Immature natural killer cell (primary cell): ENCODE measurements around the gene FGF14. TPM values are rescaled to one million over a fixed set of nuclear protein-coding genes. Genes with fewer than 3 reads are reported as not detected.

Experiments used
- DNase-seq, 3 donors: peaks; one replicate each; pipeline ENCODE4 v3.0.0; 2022; ENCODE audit warnings: mixed read lengths in 1 of 3
- H3K27ac Mint-ChIP-seq, 6 donors: one replicate each; pipeline ENCODE4 v1.8.0; 2020; ENCODE audit warnings: mixed read lengths in 6 of 6, mild to moderate bottlenecking in 5 of 6, inconsistent platforms in 4 of 6, moderate library complexity in 3 of 6
- H3K27me3 Mint-ChIP-seq, 3 donors: one replicate each; pipeline ENCODE4 v1.8.0; 2020 to 2021; ENCODE audit warnings: low read depth in 3 of 3, mild to moderate bottlenecking in 3 of 3, mixed read lengths in 3 of 3, moderate library complexity in 3 of 3, inconsistent platforms in 1 of 3
- H3K36me3 Mint-ChIP-seq, 3 donors: one replicate each; pipeline ENCODE4 v1.8.0; 2020; ENCODE audit warnings: mixed read lengths in 3 of 3, inconsistent platforms in 2 of 3, mild to moderate bottlenecking in 2 of 3
- H3K4me1 Mint-ChIP-seq, 2 donors: one replicate each; pipeline ENCODE4 v1.8.0; 2020; ENCODE audit warnings: inconsistent platforms in 2 of 2, mild to moderate bottlenecking in 2 of 2, mixed read lengths in 2 of 2, moderate library complexity in 1 of 2
- H3K4me3 Mint-ChIP-seq, 5 donors: one replicate each; pipeline ENCODE4 v1.8.0; 2020; ENCODE audit warnings: mild to moderate bottlenecking in 5 of 5, mixed read lengths in 5 of 5, inconsistent platforms in 3 of 5, moderate library complexity in 3 of 5
- H3K9me3 Mint-ChIP-seq, 6 donors: one replicate each; pipeline ENCODE4 v1.8.0; 2020; ENCODE audit warnings: mild to moderate bottlenecking in 6 of 6, mixed read lengths in 6 of 6, inconsistent platforms in 4 of 6, moderate library complexity in 3 of 6
- polyA plus RNA-seq, 3 donors: library from polyadenylated mRNA; unstranded; fragments of 300-500 nt; fragmentation: Illumina TruSeq; gene quantifications; one replicate each; pipeline ENCODE4 v1.2.3, GENCODE V29; 2021

The FGF14 gene
- polyA plus RNA-seq, 3 donors from 2014 or later: not detected

DNA sequence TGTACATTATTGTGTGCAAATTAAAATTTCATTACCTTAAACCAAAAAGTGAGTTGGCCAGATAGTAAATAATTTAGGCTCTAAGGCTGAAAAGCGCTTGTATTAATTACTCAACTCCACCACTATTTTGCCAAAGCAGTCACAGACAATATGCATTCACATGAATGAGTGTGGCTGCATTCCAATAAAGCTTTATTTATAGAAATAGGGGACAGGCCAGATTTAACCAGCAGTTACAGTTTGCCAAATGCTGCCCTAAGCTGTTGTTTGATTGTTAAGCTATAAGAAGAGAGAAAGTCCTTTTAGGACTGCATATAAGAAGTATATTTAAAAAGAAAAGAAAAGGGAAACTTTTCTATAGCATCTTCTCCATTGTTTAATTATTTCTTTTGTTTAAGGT, 606.8 kb downstream of the FGF14 start:
- Mint-ChIP-seq H3K27me3 (peaks cover 0 to 3% (median 0%) of the 10 kb centered on the region in 3 donors), H3K9me3 (peaks cover 0 to 12% (median 0%) of the 10 kb centered on the region in 6 donors), H3K4me3 (no peak overlapping the region), H3K27ac (no peak overlapping the region), H3K36me3 (no peaks in the 10 kb centered on the region), H3K4me1 (no peaks in the 10 kb centered on the region)
- DNase-seq: no peak

DNA sequence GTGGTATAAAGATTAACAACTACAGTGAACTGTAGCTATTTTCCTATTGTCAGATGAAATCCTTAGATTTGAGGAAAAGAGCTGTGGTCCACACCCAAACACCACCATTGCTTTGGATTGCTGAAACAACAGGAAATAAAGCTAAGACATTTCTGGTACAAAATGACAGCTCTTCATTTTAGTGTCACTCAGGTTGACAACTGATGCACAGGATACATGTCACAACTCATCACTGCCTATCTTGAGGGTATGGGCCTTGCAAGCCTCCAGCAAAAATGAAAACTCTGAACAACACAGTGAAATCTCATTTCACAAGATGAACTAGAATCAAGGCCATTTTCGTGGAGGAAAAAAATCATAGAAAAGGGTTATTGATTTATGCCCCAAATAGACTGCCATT, 609.7 kb downstream of the FGF14 start:
- H3K4me3 Mint-ChIP-seq: no peak overlapping the region
- no peaks in the 10 kb centered on the region for H3K4me1 Mint-ChIP-seq
- no peak overlapping the region for H3K27ac Mint-ChIP-seq
- H3K9me3 Mint-ChIP-seq: peaks cover 0 to 4% (median under 1%) of the 10 kb centered on the region in 6 donors
- H3K36me3 Mint-ChIP-seq: no peaks in the 10 kb centered on the region
- H3K27me3 Mint-ChIP-seq: peaks cover 0 to 1% (median 0%) of the 10 kb centered on the region in 3 donors
- DNase-seq: no peak

DNA sequence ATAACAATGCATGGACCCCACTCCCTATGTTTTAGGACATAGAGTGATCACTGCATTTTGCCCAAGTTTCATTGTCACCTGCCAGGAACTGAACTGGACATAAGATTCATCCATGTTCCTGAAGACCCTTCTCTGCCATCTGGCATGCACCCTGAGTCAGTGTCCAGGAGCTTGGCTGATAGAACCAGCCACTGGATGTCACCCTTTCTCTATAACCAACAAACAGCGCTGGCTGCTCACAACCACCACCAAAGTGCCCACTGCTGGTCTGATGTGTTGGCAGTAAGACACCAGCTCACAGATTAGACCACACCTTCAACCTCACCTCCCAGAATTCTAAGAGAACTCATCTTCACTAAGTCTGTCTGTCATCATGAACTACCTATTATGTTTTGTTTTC, 616.0 kb downstream of the FGF14 start:
- Mint-ChIP-seq H3K27me3 (peaks cover 0 to 6% (median under 1%) of the 10 kb centered on the region in 3 donors), H3K36me3 (no peaks in the 10 kb centered on the region), H3K4me3 (no peak overlapping the region), H3K4me1 (no peaks in the 10 kb centered on the region), H3K9me3 (peaks cover 0 to 3% (median 1%) of the 10 kb centered on the region in 6 donors), H3K27ac (no peak overlapping the region)
- no peak for DNase-seq

DNA sequence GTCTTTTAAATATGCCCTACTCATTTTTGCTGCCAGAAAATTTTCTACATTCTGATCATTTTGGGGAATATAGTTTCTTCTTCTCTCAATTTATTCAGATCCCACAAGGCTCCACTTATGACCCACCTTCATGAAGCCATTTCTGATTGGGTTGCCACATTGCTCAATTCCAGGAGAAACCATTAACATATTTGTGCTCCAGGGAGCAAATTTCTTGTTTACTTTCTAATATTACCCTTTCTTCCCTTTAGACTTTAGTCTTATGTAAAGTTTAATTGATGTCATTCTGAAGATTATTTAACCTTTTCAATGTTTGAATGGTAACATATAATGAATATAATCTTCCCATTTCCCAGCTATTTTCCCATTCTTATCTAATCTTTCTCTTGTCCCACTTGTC, 617.5 kb downstream of the FGF14 start:
- peaks cover 0 to 6% (median 2%) of the 10 kb centered on the region in 3 donors for H3K27me3 Mint-ChIP-seq
- no peak for DNase-seq
- H3K36me3 Mint-ChIP-seq: no peaks in the 10 kb centered on the region
- H3K4me1 Mint-ChIP-seq: no peaks in the 10 kb centered on the region
- peaks cover 0 to 3% (median 1%) of the 10 kb centered on the region in 6 donors for H3K9me3 Mint-ChIP-seq
- no peak overlapping the region for H3K4me3 Mint-ChIP-seq
- H3K27ac Mint-ChIP-seq: no peak overlapping the region

DNA sequence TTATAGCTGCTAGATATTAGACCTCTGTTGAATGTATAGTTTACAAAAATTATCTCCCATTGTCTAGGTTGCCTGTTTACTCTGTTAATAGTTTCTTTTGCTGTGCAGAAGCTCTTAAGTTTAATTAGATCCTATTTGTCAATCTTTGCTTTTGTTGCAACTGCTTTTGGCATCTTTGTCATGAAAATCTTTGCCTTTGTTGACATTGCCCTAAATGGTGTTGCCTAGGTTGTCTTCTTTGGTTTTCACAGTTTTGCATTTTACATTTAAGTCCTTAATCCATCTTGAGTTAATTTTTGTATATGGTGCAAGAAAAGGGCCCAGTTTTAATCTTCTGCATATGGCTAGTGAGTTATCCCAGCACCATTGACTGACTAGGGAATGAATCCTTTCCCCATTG, 618.3 kb downstream of the FGF14 start:
- Mint-ChIP-seq H3K9me3 (peaks cover 0 to 3% (median 1%) of the 10 kb centered on the region in 6 donors), H3K27ac (no peak overlapping the region), H3K36me3 (no peaks in the 10 kb centered on the region), H3K4me3 (no peak overlapping the region), H3K27me3 (peaks cover 0 to 6% (median 2%) of the 10 kb centered on the region in 3 donors), H3K4me1 (no peaks in the 10 kb centered on the region)
- DNase-seq: no peak

DNA sequence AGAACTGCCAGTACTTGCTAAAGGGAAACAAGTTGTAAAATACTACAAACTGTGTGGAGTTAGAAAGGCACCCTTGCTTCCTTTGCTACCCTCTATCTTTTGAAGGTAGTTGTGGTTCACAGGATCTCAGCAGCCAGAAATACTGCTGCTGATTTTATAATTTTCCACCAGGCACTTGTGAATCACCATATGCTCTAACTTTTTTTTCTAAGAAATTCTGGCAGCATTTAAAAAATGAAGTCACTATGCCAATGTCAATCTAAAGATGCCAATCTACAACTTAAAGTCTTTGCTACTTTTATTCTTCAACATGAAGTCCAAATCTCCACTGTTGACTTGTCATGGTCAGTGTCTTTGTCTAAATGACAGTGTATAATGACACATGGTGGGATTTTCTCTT, 621.6 kb downstream of the FGF14 start:
- Mint-ChIP-seq H3K27ac (no peak overlapping the region), H3K9me3 (peaks cover 0 to 4% (median 1%) of the 10 kb centered on the region in 6 donors), H3K4me3 (no peak overlapping the region)

DNA sequence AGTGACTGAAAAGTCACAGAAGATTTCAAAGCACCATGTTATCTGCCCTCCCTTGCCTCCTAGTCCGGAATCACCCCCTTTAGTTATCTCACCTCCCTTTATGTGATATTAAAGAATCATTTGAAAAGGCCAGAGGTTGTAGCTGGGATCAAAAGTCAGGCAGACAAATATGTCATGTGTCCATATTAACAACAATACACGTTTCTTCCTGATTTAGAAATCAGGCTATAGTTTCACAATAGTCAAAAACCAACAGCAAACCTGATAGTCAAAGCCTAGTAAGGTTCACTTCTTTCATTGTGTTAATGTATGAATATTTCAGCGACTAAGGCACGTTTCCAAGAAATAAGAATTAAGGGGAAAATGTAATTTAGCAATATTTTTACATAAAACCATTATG, 622.7 kb downstream of the FGF14 start:
- H3K4me3 Mint-ChIP-seq: no peak overlapping the region
- H3K4me1 Mint-ChIP-seq: no peaks in the 10 kb centered on the region
- H3K27ac Mint-ChIP-seq: no peak overlapping the region
- no peak for DNase-seq
- no peaks in the 10 kb centered on the region for H3K36me3 Mint-ChIP-seq
- H3K27me3 Mint-ChIP-seq: peaks cover 2 to 6% (median 2%) of the 10 kb centered on the region in 3 donors
- H3K9me3 Mint-ChIP-seq: peaks cover 0 to 4% (median 0%) of the 10 kb centered on the region in 6 donors

More for the DNA sequence above, 621.6 kb downstream of the FGF14 start:
- no peak for DNase-seq
- Mint-ChIP-seq H3K36me3 (no peaks in the 10 kb centered on the region), H3K27me3 (peaks cover 2 to 6% (median 2%) of the 10 kb centered on the region in 3 donors), H3K4me1 (no peaks in the 10 kb centered on the region)

DNA sequence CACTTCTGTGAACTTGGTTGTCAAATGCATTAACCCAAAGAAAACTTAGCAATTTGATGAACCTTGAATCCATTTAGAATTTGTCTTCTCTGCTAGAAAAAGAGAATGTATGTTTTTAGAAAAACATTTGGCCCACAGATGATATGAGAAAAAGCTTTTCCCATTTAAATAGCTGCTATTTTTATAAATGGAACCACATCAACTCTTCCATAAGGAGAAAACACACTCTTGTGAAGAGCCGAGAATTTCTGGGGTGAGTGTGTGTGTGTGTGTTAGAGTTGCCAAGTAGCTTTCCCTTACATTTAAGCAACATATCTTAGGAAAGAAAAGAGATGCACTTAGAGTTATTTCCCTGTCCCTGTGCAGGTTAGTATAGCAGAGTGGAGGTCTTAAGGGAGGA, 626.6 kb downstream of the FGF14 start:
- Mint-ChIP-seq H3K9me3 (peaks cover 0 to 4% (median under 1%) of the 10 kb centered on the region in 6 donors), H3K4me3 (no peak overlapping the region), H3K27ac (no peak overlapping the region), H3K36me3 (no peaks in the 10 kb centered on the region), H3K4me1 (no peaks in the 10 kb centered on the region), H3K27me3 (peaks cover 0 to 2% (median 0%) of the 10 kb centered on the region in 3 donors)
- no peak for DNase-seq

DNA sequence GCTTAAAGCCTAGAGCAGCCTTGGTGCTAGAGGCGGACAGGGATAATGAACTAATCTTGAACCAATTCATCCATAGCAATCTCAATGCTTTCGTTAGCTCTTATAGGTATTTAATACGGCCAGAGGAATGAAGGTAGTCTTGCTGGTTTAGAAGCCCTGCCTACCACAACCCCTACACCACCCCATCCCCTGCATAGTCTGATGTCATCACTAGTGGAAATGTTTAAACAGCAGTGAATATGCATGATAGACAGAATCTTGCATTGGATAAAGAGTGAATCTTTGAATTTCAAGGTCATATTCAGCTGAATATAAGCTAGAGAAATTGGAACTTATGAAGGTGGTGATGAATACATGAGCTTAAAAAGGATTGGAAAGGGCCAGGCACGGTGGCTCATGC, 627.5 kb downstream of the FGF14 start:
- DNase-seq: no peak
- Mint-ChIP-seq H3K4me1 (no peaks in the 10 kb centered on the region), H3K4me3 (no peak overlapping the region), H3K27ac (no peak overlapping the region), H3K27me3 (peaks cover 0 to 2% (median 0%) of the 10 kb centered on the region in 3 donors), H3K9me3 (peaks cover 0 to 4% (median 2%) of the 10 kb centered on the region in 6 donors), H3K36me3 (no peaks in the 10 kb centered on the region)

DNA sequence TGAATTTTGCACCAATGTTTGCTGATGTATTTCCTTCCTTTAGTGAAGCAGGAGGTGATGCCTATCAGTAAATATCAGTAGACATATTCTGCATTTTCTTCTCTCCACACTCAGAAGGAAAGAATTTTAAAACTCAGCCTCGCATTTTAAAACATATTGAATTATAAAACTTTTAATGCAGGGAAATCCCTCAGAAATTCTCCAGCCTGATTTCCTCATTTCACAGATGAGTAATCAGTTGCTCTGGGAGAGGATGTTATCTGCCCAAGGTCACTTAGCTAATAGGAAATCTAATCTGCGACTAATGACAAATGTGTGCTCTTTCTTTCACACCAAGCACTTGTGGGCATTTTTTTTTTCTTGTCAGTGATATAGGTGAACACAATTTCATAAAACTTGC, 628.8 kb downstream of the FGF14 start:
- no peak for DNase-seq
- Mint-ChIP-seq H3K36me3 (no peaks in the 10 kb centered on the region), H3K4me1 (no peaks in the 10 kb centered on the region), H3K4me3 (no peak overlapping the region), H3K27me3 (no peaks in the 10 kb centered on the region), H3K27ac (no peak overlapping the region), H3K9me3 (peaks cover 0 to 7% (median under 1%) of the 10 kb centered on the region in 6 donors)

DNA sequence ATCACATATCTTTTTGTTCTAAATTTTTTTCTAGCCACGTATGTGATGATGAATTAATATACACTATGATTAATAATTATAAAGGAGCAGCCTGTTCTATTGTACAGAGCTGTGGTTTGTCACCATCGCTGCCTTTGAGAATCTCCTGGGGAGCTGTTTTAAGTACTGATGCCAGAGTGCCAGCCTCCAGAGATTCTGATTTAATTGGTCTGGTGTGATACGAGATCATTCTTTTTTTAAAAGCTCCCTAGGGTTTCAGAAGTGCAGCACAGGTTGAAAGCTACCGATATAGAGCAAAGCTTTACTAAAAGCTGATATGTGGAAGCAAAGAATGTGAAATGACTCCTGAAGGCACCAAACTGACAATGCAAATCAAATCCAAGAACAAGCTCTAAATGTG, 634.7 kb downstream of the FGF14 start:
- no peak overlapping the region for H3K4me3 Mint-ChIP-seq
- H3K27ac Mint-ChIP-seq: no peak overlapping the region
- no peaks in the 10 kb centered on the region for H3K36me3 Mint-ChIP-seq
- H3K9me3 Mint-ChIP-seq: peaks cover 0 to 7% (median 0%) of the 10 kb centered on the region in 6 donors
- H3K27me3 Mint-ChIP-seq: peaks cover 0 to 4% (median 1%) of the 10 kb centered on the region in 3 donors
- H3K4me1 Mint-ChIP-seq: no peaks in the 10 kb centered on the region
- DNase-seq: no peak

DNA sequence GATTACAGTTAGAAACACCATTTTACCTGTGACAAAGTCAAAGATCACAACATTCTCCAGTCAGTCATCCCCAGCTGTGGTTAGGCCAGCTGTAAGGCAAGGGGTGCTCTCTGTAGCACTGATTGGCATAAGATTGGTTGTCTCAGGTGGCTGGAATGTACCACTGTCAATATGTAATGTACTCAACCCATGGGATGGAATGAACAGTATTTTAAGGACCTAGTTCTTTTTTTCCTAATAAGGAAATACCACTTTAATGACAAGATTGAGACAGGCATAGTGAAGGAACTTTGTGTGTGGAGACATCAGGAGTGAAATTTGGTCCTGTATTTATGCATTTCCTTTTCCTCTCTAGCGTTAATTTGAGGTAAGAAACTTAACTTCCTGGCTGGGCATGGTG, 638.7 kb downstream of the FGF14 start:
- Mint-ChIP-seq H3K9me3 (peaks cover 0 to 5% (median 0%) of the 10 kb centered on the region in 6 donors), H3K36me3 (no peaks in the 10 kb centered on the region), H3K4me1 (no peaks in the 10 kb centered on the region), H3K4me3 (no peak overlapping the region), H3K27me3 (peaks cover 0 to 4% (median 1%) of the 10 kb centered on the region in 3 donors), H3K27ac (no peak overlapping the region)
- no peak for DNase-seq

DNA sequence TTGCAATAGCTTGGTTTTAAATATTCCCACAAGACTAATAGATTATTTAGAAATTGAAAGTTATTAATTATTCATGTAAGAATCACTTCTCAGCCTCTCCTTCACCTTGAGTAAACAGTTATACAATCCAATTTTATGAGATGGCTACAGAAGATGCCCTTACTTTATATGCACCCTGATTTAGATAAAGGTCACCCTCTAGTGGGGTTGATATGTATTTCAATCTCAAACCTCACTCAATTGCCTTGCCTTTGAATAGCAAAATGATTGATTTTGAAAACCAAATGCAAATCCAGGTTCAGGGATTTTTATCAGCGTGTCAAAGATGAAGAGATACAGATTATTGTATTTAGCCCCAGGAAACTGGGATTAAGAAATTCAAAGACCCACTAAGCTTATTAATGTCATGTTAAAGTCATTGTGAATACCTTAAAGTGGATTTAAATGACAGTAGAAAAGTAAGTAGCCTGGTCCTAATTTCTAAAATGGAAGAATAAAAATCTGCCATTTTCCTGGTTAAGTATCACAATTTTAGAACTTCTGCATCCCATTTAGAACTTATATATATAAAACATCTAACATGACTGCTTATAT, 644.3 kb downstream of the FGF14 start:
- Mint-ChIP-seq H3K4me3 (no peak overlapping the region), H3K36me3 (no peaks in the 10 kb centered on the region), H3K27ac (no peak overlapping the region), H3K27me3 (peaks cover 0 to 1% (median 0%) of the 10 kb centered on the region in 3 donors), H3K9me3 (no peaks in the 10 kb centered on the region), H3K4me1 (no peaks in the 10 kb centered on the region)
- DNase-seq: peak in 1 of 3 donors; percentile 21

DNA sequence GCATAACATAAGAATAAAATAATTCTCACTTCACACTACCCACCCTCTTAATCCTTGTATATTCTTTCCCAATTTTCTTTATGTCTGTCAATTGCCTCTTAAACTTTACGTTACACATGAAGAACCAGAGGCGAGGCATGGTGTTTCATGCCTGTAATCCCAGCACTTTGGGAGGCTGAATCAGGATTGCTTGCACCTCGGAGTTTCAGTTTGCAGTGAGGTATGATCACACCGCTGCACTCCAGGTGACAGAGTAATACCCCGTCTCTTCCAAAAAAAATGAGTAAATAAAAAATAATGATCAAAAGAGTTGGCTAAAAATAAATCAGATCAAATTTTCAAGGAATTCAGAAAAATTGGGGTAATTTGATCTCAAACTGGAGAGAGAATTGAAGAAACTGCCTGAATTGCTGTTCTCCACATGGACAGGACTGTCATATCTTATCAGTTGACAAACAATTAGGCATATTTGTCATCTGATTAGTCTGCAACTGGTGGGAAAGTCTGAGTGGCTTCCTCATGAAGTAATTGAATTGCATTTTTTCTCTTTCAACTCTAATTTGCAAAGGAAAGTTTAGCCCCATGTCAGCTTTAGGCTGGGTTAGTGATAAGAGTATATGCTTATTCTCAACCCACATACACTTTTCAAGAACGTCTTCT, 646.5 kb downstream of the FGF14 start:
- peaks cover 0 to 2% (median 1%) of the 10 kb centered on the region in 3 donors for H3K27me3 Mint-ChIP-seq
- no peak overlapping the region for H3K27ac Mint-ChIP-seq
- H3K4me1 Mint-ChIP-seq: no peaks in the 10 kb centered on the region
- H3K4me3 Mint-ChIP-seq: no peak overlapping the region
- DNase-seq: no peak
- H3K36me3 Mint-ChIP-seq: no peaks in the 10 kb centered on the region
- peaks cover 0 to 2% (median 0%) of the 10 kb centered on the region in 6 donors for H3K9me3 Mint-ChIP-seq
